ENCODE results near the gene CYSRT1.

The CYSRT1 gene

GRCh38 chr9:137252555-137253506 lies 27.9 kb downstream of the CYSRT1 start:
- DNase-seq (ENCODE audit: low read depth, low spot score), result no peak

GRCh38 chr9:137253717-137254623 lies 29.0 kb downstream of the CYSRT1 start:
- peak; percentile 31 for DNase-seq (ENCODE audit: low read depth, low spot score)

- peak; percentile 96 for DNase-seq (ENCODE audit: low read depth, low spot score)
Measured at GRCh38 chr9:137254624-137255447, 29.9 kb downstream of the CYSRT1 start, which contains the start of gene NELFB. TSS of gene NELFB (plus strand) at chr9:137255327.

GRCh38 chr9:137255448-137256114 lies 30.6 kb downstream of the CYSRT1 start:
- no peak for DNase-seq (ENCODE audit: low read depth, low spot score)

- no peak for DNase-seq (ENCODE audit: low read depth, low spot score)
Measured at GRCh38 chr9:137256362-137256761, 31.4 kb downstream of the CYSRT1 start.

GRCh38 chr9:137256856-137257255 lies 31.9 kb downstream of the CYSRT1 start:
- no peak for DNase-seq (ENCODE audit: low read depth, low spot score)

GRCh38 chr9:137262173-137262908 lies 37.4 kb downstream of the CYSRT1 start:
- peak; percentile 70 for DNase-seq (ENCODE audit: low read depth, low spot score)

GRCh38 chr9:137262909-137263285 lies 37.9 kb downstream of the CYSRT1 start:
- no peak for DNase-seq (ENCODE audit: low read depth, low spot score)

GRCh38 chr9:137263506-137263905 lies 38.5 kb downstream of the CYSRT1 start:
- DNase-seq (ENCODE audit: low read depth, low spot score), result no peak

- no peak for DNase-seq (ENCODE audit: low read depth, low spot score)
Measured at GRCh38 chr9:137264067-137264466, 39.1 kb downstream of the CYSRT1 start.

- no peak for DNase-seq (ENCODE audit: low read depth, low spot score)
Measured at GRCh38 chr9:137265496-137266161, 40.7 kb downstream of the CYSRT1 start.

- no peak for DNase-seq (ENCODE audit: low read depth, low spot score)
Measured at GRCh38 chr9:137266162-137266527, 41.2 kb downstream of the CYSRT1 start.

GRCh38 chr9:137266585-137267453 lies 41.8 kb downstream of the CYSRT1 start:
- no peak for DNase-seq (ENCODE audit: low read depth, low spot score)

GRCh38 chr9:137267933-137268355 lies 43.0 kb downstream of the CYSRT1 start:
- no peak for DNase-seq (ENCODE audit: low read depth, low spot score)

- DNase-seq (ENCODE audit: low read depth, low spot score), result no peak
Measured at GRCh38 chr9:137268538-137269201, 43.7 kb downstream of the CYSRT1 start.

- DNase-seq (ENCODE audit: low read depth, low spot score), result no peak
Measured at GRCh38 chr9:137269231-137269772, 44.3 kb downstream of the CYSRT1 start.

- peak; percentile 82 for DNase-seq (ENCODE audit: low read depth, low spot score)
Measured at GRCh38 chr9:137270929-137271695, 46.1 kb downstream of the CYSRT1 start.

Measured in astrocyte of the hippocampus (primary cell).